Muscle of arm (tissue), 12 donors: ENCODE results near the gene LRFN2. TPM values are rescaled to one million over a fixed set of nuclear protein-coding genes. Genes with fewer than 3 reads are reported as not detected.

Experiments
- DNase-seq: peaks from one replicate; pipeline ENCODE4 v3.0.0-alpha.2; 2013
- polyA plus RNA-seq, 12 donors: library from polyadenylated mRNA; unstranded; fragments of 120-200 nt; gene quantifications; one replicate each; pipeline ENCODE4 v1.2.1, GENCODE V29; 2013; ENCODE audit not compliant: insufficient read length in 12 of 12

The LRFN2 gene
- polyA plus RNA-seq, 12 donors: 0.05 to 0.21 (median 0.07) TPM; not detected in 5

DNA sequence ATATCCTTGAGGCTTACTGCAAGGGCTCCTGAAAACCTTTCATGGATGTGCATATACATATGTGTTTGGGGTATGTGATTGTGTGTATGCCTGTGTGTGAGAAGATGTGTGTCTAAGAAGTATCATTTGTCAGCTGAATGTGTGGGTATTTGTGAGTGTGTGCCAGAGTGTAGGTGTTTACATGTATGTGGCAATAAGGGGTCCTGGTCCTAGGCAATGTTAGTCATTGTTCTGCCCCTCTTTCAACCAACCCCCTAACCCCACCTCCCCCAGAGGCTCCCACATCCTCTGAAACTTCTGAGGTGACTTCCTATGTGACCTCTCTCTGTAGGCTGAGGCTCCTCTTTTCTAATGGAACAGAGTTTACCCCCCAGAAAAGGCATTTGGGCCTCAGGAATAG is 186.4 kb downstream of the LRFN2 start:
- no peak for DNase-seq

DNA sequence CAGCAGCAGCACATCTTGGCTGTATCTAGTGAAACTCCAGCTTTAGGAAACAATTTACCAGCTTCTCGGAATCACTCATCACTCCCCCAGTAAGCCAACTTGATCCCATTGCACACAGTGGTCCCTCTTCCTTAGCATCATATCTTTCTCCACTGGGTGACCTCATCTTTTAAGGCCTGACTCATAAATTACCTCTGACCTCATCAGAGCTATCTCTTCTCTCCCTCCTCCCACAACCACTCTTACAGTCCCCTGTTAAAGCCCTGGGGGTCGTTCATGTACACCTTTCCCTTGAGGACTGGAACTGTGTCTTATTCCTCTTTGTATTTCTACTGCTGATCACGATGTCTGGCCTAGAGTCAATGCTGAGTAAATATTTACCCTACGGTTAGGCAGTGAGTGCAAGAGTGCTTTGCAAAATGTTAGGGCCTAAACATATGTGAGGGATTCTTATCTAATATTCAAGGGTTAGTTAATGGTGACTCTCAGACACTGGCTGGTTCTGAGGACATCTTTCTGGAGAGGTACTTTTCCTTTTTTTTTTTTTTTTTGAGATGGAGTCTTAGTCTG is 187.2 kb downstream of the LRFN2 start:
- no peak for DNase-seq

DNA sequence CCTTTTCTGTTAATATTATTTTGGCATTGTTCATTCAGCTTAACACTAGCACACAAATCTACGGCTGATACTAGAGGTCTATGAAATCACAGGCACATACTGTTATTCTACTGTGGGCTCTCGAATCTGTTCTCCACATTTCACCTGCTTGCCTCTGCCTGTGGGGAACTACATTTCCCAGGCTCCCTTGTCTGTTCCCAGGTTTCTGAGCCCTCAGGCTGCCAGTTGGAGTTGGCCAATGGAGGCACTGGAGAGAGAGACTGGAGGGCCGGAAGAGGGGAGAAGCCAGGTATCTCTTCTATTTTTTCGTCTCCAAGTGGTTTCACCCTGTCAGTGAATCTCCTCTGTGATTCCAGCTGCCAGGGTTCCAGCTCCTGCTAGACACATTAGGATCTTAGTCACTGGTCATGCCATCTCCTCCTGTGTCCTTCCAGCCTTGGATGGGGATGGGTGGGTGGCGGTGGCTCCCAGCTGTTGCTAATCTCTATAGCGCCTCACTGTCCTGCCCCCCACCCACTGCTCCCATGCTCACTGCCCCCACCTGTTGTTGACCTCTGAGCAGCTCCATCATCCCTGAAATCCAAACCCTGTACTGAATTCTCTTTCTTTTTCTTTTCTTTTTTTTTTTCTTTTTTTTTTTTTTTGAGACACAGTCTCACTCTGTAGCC is 188.2 kb downstream of the LRFN2 start:
- no peak for DNase-seq

DNA sequence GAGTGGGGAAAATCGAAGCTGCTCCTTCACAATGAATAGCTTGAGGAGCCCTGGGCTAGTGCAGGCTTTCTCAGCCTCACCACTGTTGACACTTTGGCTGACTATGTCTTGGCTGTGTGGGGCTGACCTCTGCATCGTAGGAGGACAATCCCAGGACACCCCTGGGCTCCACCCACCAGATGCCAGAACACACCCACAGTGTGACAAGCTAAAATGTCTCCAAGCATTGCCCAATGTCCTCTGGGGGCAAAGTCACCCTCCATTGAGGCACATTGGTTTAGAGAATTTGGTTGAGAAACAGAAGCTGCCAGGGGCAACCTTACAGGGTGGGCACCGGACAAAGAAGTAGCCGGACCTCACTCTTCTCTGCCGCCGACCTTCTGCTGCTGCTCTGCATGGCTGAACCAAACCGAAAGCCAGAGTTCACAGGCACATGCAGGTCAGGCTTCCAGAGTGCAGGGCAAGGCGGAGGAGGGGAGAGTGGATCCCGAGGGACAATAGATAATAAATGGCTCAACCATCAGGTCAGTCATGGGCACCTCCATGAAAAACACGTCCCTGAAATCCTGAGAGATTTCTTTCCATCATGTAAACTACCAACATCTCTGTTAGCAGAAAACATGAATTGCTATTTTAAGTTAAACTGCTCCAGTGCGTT is 189.0 kb downstream of the LRFN2 start:
- DNase-seq: no peak

DNA sequence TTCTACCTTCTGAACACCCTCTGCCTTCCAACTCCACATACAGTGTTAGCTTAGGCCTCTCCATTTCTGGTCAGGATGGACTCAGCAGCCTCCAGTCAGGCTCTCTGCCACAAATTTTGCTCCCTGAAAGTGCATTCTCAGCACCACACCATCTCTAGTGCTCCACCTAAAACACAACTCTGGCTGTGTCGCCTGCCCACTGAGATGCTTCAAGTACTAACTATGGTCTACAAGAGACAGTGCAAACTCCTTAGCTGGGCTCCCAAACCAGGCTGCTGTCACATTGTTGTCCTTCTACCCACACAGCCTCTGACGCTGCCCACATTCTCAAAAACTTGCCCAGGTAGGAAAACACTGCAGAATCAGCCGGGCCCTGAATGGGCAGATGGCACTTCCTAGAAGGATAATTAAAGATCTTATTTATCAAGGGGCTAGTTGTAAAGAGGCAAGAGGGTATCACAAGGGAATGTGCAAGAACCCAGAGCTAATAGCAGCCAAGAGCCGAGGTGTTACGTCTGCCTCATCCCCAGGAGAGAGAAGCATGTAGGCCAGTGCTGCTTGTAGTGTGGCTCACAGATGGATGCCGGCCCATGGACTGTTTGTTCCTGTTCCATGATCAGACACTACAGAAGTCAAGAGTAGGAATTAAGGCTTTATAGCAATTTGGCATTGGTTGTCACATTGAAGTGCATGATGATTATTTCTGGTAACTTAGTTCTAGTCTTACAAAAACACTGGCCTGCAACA is 189.7 kb downstream of the LRFN2 start:
- no peak for DNase-seq

DNA sequence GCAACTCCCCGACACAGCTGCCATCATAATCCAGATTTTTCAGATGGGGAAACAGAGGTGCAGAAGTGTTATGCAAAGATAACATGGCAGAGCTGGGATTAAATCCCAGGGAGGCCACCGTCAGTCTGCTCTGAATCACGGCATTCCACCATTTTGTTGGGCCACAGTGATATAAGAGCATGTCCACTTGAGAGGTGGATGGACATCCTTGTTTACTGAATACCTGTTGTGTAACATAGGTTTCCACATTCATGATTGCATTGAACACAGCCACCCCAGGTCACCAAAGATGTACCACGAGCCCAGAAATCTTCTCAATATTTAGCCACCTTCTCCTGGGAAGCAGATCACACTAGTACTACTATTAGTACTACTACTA is 191.5 kb downstream of the LRFN2 start:
- no peak for DNase-seq

DNA sequence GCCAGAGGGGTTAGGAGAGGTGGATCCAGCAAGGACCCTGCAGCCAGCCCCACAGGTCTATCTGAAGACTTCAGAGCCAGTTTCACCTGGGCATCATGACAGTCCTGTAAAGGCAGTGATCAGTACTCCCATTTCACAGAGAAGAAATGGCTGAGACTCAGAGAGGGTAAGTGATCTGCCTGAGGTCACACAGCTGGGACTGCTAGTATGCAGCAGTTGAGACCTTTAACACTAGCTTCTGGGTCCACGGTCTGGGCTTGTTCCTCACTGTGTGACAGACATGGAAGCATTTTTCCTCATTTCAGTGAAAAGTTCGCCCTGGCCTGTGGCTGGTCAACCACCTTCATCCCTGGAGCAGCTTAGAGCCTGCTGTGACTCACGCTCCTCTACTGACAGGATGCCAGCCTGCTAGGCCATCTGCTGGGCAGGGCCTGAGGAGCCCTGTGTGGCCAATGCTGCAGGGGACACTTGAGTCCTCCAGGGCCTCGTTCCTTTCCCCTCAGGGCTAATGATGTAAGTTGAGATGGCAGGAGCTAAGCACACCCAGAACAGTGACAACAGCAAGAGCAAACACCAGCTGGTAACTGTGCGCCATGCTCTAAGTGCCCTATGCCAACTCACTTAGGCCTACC is 192.0 kb downstream of the LRFN2 start:
- DNase-seq: no peak

DNA sequence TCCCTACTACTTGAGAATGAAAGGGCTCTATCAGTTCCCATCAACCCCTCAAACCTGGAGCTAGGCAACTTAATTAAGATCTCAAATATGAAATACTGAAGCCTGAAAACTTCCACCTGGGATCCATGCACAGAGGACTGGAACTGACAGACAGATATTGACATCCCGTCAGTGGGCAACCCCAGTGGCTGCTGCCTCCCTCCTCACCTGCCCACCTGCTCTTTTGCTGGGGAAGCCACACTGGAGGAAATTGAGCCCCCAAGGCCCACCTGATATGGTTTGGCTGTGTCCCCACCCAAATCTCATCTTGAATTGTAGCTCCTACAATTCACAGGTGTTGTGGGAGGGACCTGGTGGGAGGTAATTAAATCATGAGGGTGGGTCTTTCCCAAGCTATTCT is 192.8 kb downstream of the LRFN2 start:
- DNase-seq: no peak

DNA sequence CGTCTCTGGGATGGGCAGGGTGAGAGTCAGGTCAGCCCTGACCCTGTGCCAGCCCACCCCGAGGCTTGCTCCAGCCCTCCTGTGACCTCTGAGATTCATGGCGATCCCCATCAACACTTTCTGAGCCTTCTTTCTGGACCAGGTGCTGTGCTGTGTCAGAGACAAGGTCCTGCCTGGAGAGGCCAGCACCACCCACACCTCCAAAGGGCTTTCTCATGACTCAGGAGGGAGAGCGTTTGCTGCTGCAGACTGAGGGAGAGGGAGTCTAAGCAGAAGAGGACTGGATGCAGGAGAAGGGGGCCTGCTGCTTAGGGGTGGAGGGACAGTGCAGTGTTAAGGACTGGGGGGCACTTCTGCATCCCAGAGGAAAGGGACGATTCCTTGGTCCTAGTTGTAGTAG is 193.5 kb downstream of the LRFN2 start:
- DNase-seq: no peak

DNA sequence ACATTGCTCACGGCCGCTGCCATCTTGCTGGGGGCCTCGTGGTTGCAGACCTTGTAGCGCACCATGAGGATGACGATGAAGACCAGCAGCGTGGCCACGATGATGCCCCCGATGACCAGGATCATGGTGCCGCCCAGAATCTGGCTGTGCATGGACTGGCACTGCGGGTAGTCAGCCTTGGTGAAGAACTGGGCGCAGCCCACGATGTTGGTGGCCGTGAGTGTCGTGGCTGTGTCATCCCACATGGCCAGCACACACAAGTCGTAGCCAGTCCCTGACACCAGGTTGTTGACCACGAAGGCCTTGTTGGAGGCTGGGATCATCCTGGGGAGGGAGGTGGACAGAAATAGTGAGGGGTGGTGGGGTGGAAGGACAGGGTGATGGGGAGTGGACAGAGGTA is 194.6 kb downstream of the LRFN2 start:
- DNase-seq: no peak

DNA sequence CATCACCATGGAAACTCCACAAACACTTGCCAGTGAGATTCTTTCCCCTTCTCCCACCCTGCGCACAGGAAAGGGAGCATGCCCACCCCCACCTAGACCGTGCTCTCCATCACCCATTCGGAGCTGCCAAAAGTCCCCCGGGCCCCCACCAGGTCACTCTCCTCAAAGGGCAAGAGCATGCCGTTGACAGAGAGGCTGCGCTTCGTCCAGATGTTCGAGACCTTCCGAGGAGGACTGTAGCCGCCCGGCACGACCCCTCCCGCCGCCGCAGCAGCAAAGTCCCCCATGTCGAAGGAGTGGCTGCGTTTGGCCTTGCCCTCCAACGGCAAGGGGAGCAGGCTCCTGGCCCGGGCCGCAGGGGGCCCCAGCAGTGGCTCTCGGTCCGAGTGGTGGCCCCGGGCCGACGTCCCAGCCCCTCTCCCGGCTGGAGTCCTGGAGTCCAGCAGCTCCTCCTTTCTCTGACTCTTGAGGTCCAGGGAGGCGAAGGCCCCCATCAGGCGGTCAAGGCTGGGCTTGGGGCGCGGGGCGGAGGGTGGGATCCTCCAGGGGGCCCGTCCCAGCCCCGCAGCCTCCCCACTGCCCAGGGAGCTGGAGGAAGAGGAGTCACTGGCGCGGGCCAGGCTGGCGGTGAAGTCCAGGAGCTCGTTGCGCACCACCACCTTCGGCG is 195.2 kb downstream of the LRFN2 start:
- no peak for DNase-seq

DNA sequence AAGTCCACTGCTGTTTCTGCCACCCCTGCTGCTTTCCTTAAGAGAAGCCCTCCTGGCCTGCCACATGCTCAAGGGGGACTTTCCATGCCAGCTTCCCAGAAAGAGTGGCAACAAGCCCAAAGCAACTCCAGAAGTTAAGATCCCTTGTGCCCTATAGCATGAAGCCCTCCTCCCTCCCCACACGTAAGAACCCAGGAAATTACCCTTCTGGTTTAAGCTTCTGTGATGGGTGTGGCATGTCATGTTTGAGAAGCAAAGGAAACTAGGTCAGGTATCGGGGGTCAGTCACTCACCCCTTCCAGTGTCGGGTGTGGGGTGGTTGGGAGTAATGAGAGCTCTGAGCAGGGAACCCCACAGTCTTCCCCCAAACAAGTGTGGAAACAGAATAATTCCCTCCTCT is 196.1 kb downstream of the LRFN2 start:
- DNase-seq: no peak

DNA sequence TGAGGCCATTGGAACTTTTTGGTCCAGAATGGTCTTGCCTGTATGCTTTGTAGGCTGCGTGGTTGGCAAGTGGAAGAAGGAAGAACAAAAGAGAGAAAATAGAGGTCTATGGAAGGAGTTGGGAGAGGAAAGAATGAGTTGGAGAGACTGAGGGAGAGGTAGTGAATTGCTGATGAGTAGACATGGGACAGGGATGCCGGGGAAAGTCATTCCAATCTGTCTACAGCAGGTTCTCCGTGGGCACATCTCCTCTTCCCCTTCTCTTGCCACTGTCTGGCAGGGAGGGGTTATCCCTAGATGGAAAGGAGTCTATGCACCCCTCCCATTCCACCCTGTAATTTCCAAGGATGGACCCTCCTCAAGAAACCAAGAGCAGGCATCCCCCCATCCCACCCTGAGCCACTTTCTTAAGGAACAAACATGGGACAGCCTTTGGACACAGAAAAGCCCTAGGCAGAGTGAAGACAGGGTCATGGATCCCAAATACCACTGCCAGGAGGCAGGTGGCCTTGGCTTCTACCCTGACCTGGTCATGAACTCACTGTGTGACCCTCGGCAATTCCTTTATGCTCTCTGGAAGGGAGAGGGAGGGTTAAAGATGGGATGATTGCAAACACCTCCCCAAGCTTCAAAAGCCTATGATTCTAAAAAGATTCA is 196.9 kb downstream of the LRFN2 start:
- no peak for DNase-seq

DNA sequence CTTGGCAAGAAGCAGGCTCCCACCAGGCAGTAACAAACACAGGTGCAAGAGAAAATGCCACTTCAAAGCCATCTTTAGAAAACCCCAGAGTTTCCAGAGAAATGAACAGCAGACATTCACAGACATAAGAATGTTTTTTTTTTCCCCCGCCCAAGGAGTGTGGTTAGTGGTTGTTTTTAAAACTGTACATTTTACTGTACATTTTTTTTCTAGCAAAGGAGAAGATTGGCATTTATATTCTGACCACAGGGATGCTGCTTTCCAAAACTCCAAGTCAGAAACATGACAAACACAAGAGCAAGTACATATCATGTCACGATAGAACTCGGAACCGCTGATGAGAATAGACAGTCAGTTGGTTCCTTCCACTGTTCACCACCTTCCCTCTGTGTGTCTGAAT is 197.9 kb downstream of the LRFN2 start:
- DNase-seq: no peak

DNA sequence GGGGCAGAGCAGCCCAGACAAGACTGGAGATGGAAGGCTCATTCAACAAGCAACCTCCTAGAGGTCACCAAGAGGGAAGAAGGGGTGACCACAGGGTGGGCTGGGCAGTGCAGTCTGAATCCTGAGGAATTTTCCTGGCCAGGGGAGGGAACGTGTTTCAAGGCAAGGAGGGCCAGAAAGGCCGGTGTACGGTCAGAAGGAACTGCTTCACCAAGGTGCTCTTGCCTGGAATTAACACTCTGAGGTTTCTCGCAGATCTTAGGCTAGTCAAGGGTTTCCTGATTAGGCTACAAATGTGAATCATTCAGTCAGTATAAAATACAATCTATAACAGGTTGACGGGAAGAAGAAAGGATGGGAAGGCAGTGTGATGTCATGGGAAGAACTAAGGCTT is 199.3 kb downstream of the LRFN2 start:
- no peak for DNase-seq

DNA sequence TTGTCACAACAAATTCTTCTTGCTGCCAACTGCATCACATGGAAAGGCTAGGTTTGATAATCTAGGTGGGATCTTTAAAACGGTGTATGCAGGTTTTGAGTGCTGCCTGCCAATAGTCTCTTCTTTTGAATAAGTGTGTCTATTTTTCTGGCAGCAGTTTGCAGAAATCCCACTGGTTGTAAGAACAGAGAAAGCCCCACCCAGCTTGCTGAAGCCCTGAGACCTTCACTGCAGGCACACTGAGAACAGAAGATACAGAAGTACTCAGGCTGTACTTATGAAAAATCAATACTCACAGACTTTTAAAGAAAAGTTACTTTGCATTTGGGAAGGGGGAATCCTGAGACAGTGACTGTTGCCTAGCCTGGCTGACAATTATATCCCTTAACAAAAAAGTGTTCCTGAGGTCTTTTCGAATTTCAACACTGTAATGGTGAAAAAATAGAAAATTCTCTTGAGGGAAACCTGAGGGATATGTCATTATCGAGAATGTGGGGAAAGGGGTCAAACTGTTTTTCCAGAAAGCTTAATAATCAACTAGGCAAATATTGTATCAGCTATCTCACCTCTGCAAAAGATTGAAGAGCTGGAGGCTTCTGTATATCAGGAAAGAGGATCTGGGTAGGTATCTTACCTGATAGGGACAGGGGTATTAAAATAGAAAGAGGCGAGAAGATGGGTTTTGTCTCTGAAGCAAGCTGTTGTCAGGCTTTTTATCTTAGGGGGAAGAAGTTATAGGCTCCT is 199.9 kb downstream of the LRFN2 start:
- DNase-seq: no peak

DNA sequence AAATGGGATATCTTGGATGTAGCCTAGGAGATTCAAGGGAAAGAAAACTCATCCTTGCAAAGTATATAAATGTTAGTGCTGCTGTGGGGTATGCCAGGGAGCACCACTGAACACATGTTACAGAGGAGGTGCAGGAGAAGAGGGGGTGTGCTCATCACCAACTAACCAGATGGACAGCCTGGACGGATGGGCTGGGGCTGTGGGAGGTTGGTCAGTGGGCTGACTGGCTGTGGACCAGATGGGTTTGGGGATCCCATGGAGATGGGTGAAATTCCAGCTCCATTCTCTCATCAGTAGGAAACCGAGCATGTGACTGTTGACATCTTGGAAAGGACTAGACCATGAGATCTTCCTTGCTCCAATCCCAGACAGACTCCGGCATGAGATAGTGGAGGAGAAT is 201.0 kb downstream of the LRFN2 start:
- DNase-seq: no peak

DNA sequence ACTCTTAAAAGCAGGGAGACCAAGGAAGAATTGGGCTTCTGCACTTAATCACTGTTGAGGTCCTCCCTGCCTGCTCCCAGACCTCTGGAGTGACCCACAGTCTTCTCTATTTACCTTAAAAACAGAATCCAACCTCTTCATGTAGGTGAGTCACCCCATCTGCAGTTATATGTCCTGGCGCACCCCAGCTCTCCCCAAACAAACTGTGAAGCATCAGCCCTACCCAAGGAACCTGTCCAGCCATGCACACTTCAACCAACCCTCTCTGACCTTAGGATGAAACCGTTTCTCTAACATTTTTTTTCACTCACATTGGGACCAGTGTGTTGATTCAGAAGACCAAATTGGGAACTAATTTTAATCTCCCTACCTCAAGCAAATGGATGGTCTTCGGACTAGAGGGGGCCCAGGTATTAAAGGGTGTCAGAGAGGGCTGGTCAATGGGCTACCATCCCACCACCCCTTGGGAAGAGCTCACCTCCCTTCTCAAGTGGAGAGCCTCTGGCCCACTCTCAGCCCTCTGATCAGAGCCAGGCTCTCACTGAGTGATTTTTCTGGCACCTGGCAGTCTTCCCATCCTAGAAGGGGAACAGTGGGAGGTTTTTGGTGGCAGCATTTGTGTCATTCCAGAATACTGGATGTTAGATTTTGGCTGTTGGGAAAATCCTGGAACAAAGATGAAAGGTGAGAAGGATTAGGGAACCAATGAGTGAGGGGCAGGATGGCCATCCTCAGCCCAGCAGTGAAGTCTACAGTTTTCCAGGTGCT is 203.6 kb downstream of the LRFN2 start:
- DNase-seq: no peak

DNA sequence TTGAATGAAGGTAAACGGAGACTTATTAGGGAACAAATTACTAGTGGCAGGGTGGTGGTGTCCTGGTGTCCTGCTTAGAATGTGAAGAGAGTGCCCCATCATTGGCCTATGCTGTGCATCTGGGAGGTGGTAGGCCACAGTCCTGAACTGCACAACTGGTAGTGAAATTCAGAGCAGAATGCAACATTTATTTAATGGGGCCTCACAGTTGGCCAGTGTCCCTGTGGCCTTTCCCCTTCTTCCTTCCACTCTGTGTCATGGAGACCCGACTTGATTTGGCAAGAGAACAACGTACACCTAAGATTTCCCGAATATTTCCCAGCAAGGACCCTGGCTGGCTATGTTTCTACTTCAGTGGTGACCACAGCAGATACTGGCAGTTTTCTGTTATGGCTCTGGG is 206.9 kb downstream of the LRFN2 start:
- no peak for DNase-seq

DNA sequence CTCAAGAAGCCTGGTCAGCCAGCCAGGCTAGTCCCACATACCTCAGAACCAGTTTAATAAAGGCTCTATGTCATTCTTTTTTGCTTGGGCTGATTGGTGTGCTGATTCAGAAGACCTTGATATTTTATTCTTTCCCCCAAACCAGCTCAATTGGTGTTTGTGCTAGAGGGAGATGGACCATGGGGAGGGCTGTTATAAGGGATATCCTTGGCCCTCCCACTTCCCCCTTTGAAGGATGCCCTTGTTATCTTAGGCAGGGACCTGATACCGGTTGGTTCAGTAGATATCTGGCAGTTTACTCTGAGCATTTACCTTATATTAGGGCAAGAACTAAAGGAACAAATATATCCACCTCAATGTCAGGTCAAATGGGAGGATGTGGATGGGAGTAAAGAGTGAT is 207.4 kb downstream of the LRFN2 start:
- no peak for DNase-seq
